HCT116 (cell line): ENCODE results near the gene CACNA1A. TPM values are rescaled to one million over a fixed set of nuclear protein-coding genes. Genes with fewer than 3 reads are reported as not detected.

Experiments used
- ATAC-seq: fragments of 200-7000 bp; cut with Tn5 transposase; 2 replicates; pipeline ENCODE4 v1.9.1; 2020; ENCODE audit warnings: mild to moderate bottlenecking, moderate library complexity
- BruUV-seq: library from RNA; stranded (reverse); fragments of 400-500 nt; replicated peaks from 2 replicates; lab custom pipeline; 2021; lab: Mats Ljungman, UMichigan
- CTCF ChIA-PET: fragments of 300-600 bp; sonication (Branson Sonifier 250); formaldehyde crosslinking; loops from one replicate; lab custom pipeline; 2021; ENCODE audit warnings: antibody characterized with exemption; lab: Charles Lee
- POLR2A ChIA-PET: fragments of 300-600, 350-600 bp; sonication (Branson Sonifier 250); formaldehyde crosslinking; loops from one replicate; lab custom pipeline; 2021; ENCODE audit warnings: antibody characterized with exemption; lab: Charles Lee
- RAD21 ChIA-PET, 2 experiments: fragments of 300-600 bp; sonication (Branson Sonifier 250); formaldehyde crosslinking; loops; one replicate each; lab custom pipeline; 2023; ENCODE audit warnings: low total read pairs in 2 of 2; ENCODE audit not compliant: uncharacterized antibody in 2 of 2, unreplicated experiment in 2 of 2, low non-redundant PET in 1 of 2; lab: Charles Lee
- DNase-seq: peaks from one replicate; pipeline ENCODE4 v3.0.0-alpha.2; 2010; ENCODE audit warnings: low read depth, low spot score
- H2AFZ ChIP-seq: fragments of 200-600 bp; shearing (Covaris generic), sonication (generic); 2 replicates; pipeline ENCODE4 v1.6.1; 2017; ENCODE audit warnings: low read depth, mixed run types, mixed read lengths, antibody characterized with exemption, low read length; ENCODE audit not compliant: poor library complexity, severe bottlenecking
- H3K27ac ChIP-seq: 2 replicates; pipeline ENCODE4 v1.5.1; 2012; ENCODE audit warnings: low read depth, low read length
- H3K27me3 ChIP-seq: fragments of 200-600 bp; sonication (generic); 2 replicates; pipeline ENCODE4 v1.6.1; 2016; ENCODE audit warnings: mixed run types, low read length, mixed read lengths; ENCODE audit not compliant: insufficient read depth
- H3K36me3 ChIP-seq, 2 experiments: fragments of 200-500 bp in 1 of 2; fragments of 200-600 bp in 1 of 2; sonication (Bioruptor generic) in 1 of 2; sonication (generic) in 1 of 2; 2 replicates each; pipeline versions ENCODE4 v1.5.1 to v1.6.1; 2014 to 2016; ENCODE audit warnings: low read length in 2 of 2, inconsistent platforms in 1 of 2, mixed read lengths in 1 of 2, mixed run types in 1 of 2; ENCODE audit not compliant: insufficient read depth in 2 of 2, control insufficient read depth in 1 of 2
- H3K4me1 ChIP-seq, 2 experiments: fragments of 200-600 bp in 1 of 2; sonication (generic) in 1 of 2; 2 replicates each; pipeline versions ENCODE4 v1.5.1 to v1.6.1; 2012 to 2017; ENCODE audit warnings: low read length in 2 of 2, inconsistent platforms in 1 of 2, mild to moderate bottlenecking in 1 of 2, mixed read lengths in 1 of 2, mixed run types in 1 of 2, moderate library complexity in 1 of 2; ENCODE audit not compliant: insufficient read depth in 2 of 2, control insufficient read depth in 1 of 2
- H3K4me2 ChIP-seq: fragments of 200-600 bp; sonication (generic); 2 replicates; pipeline ENCODE4 v1.6.1; 2017; ENCODE audit warnings: mixed run types, low read length, mixed read lengths
- H3K4me3 ChIP-seq, 2 experiments: fragments of 200-600 bp in 1 of 2; sonication (generic) in 1 of 2; replicated peaks in 1 of 2; 2 replicates each; pipeline ENCODE4 v1.5.1; 2011 to 2016; ENCODE audit warnings: low read length in 2 of 2, control low read depth in 1 of 2, low read depth in 1 of 2, mild to moderate bottlenecking in 1 of 2, mixed read lengths in 1 of 2, mixed run types in 1 of 2
- H3K79me2 ChIP-seq: fragments of 200-600 bp; sonication (generic); 2 replicates; pipeline ENCODE4 v1.6.1; 2017; ENCODE audit warnings: mild to moderate bottlenecking, mixed run types, low read length, moderate library complexity, mixed read lengths; ENCODE audit not compliant: insufficient read depth
- H3K9ac ChIP-seq: fragments of 200-600 bp; sonication (generic); 2 replicates; pipeline ENCODE4 v1.6.1; 2016; ENCODE audit warnings: low read length, mixed read lengths
- H3K9me2 ChIP-seq: fragments of 200-600 bp; sonication (generic), shearing (Covaris generic); 2 replicates; pipeline ENCODE4 v1.6.1; 2017; ENCODE audit warnings: mixed run types, mild to moderate bottlenecking, moderate library complexity; ENCODE audit not compliant: insufficient read depth
- H3K9me3 ChIP-seq, 2 experiments: fragments of 200-500 bp in 1 of 2; fragments of 200-600 bp in 1 of 2; sonication (Bioruptor generic) in 1 of 2; sonication (generic) in 1 of 2; 2 replicates each; pipeline ENCODE4 v1.6.1; 2014 to 2017; ENCODE audit warnings: low read length in 2 of 2, mixed read lengths in 2 of 2, inconsistent platforms in 1 of 2, low read depth in 1 of 2, mild to moderate bottlenecking in 1 of 2, mixed run types in 1 of 2, moderate library complexity in 1 of 2; ENCODE audit not compliant: control insufficient read depth in 1 of 2, insufficient read depth in 1 of 2
- H4K20me1 ChIP-seq: fragments of 200-600 bp; sonication (generic), shearing (Covaris generic); 2 replicates; pipeline ENCODE4 v1.6.1; 2017; ENCODE audit warnings: mixed run types, mild to moderate bottlenecking, moderate library complexity; ENCODE audit not compliant: insufficient read depth
- EGR1 ChIP-seq: IDR thresholded peaks from 2 replicates; pipeline ENCODE4 v1.6.1; 2012; ENCODE audit warnings: low read depth
- ELF1 ChIP-seq: IDR thresholded peaks from 2 replicates; pipeline ENCODE4 v1.6.1; 2012; ENCODE audit warnings: low read depth, borderline replicate concordance
- EZH2 ChIP-seq: fragments of 200-600 bp; sonication (generic); IDR thresholded peaks from 2 replicates; pipeline ENCODE4 v1.6.1; 2017; ENCODE audit warnings: antibody characterized with exemption, mixed run types
- FOSL1 ChIP-seq: IDR thresholded peaks from 2 replicates; pipeline ENCODE4 v1.6.1; 2012; ENCODE audit warnings: low read depth
- JUND ChIP-seq: IDR thresholded peaks from 2 replicates; pipeline ENCODE4 v1.6.1; 2012
- SRF ChIP-seq: IDR thresholded peaks from 2 replicates; pipeline ENCODE4 v1.6.1; 2012; ENCODE audit warnings: low read depth
- TCF7L2 ChIP-seq: IDR thresholded peaks from 2 replicates; pipeline ENCODE4 v1.7.0; 2011; ENCODE audit warnings: borderline replicate concordance, inconsistent platforms; ENCODE audit not compliant: insufficient read depth, insufficient read length; ENCODE audit errors: extremely low read depth
- ZFX ChIP-seq: fragments of 450-650 bp; IDR thresholded peaks from 2 replicates; pipeline ENCODE4 v1.6.1; 2017
- intact Hi-C: fragments of 100-400 bp; cut with micrococcal nuclease; formaldehyde crosslinking; loops from 2 replicates; pipeline ENCODE4 v1.10.0; 2022
- total RNA-seq: library from RNA; stranded (reverse); gene quantifications from one replicate; pipeline ENCODE4 v1.2.1, GENCODE V29; 2021; ENCODE audit not compliant: unreplicated experiment
- TF ChIP-seq, protein P1 (sequence below), 3 experiments: fragments of 200-600 bp in 1 of 3; sonication (generic) in 1 of 3; IDR thresholded peaks in 2 of 3; conservative IDR thresholded peaks in 1 of 3; 2 replicates each; pipeline ENCODE4 v1.5.1; 2012 to 2017; ENCODE audit warnings: low read depth in 2 of 3, low read length in 2 of 3, antibody characterized with exemption in 1 of 3, borderline replicate concordance in 1 of 3, control low read depth in 1 of 3, mild to moderate bottlenecking in 1 of 3, mixed read lengths in 1 of 3, mixed run types in 1 of 3, moderate library complexity in 1 of 3; ENCODE audit not compliant: insufficient read depth in 1 of 3
- TF ChIP-seq, protein P2 (sequence below): IDR thresholded peaks from 2 replicates; pipeline ENCODE4 v1.6.1; 2012
- TF ChIP-seq, protein P3 (sequence below): IDR thresholded peaks from 2 replicates; pipeline ENCODE4 v1.6.1; 2011; ENCODE audit warnings: mild to moderate bottlenecking, low read length, moderate library complexity; ENCODE audit not compliant: insufficient replicate concordance; ENCODE audit errors: extremely low read depth

CACNA1A gene
- total RNA-seq, 1 experiment from 2014 or later = 7.5 TPM

DNA sequence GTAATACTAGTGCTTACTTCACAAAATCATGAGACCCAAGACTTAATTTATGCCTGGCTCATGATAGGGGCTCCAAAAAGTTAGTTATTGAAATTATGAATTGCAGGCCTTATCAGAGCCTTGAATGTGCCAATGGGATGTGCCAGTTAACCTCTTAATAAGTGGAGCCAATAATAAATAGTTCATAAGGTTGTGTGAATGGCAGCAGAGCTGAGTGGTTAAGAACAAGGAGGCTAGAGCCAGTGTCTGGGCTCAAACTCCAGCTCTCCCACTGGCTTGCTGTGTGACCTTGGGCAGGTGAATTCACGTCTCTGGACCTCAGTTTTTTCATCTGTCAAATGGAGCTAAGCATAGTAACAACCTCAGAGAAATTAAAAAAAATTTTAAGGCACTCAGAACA is 222.4 kb downstream of the CACNA1A start (continued):
- TF ChIP-seq JUND (no peak), SRF (no peak)

DNA sequence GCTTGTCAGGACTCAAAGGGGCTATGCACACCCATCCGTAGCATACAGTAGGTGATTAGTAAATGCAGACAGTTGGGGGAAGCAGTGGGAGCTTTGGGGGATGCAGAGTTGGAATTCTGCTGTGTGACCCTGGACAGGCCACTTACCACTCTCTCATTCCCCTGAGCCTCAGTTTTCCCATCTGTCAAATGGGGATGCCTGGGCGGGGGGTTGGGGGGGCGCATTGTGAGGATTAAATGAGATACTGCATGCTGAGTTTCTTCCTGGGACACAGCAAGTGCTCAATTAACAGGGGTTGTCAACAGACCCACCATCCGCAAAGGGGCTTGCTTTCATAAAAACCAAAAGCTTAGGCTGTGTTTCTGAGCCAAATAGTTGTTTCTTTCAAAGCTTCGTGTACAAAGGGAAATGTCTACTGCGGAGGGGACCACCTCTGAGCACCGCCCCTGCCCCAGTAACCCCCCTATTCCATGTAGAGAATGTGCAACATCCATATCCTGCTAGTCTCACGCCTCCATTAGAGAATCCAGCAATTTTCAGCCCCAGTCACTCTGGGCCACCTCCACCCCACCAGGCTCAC is 223.7 kb downstream of the CACNA1A start:
- H2AFZ ChIP-seq = no peak overlapping the region
- H3K4me2 ChIP-seq = no peak overlapping the region
- H3K9ac ChIP-seq = no peak overlapping the region
- H3K36me3 ChIP-seq = no peaks in the 10 kb centered on the region
- H3K27me3 ChIP-seq = no peaks in the 10 kb centered on the region
- no peak for TF ChIP-seq TCF7L2
- TF ChIP-seq ZFX = no peak
- TF ChIP-seq, protein P1, sequence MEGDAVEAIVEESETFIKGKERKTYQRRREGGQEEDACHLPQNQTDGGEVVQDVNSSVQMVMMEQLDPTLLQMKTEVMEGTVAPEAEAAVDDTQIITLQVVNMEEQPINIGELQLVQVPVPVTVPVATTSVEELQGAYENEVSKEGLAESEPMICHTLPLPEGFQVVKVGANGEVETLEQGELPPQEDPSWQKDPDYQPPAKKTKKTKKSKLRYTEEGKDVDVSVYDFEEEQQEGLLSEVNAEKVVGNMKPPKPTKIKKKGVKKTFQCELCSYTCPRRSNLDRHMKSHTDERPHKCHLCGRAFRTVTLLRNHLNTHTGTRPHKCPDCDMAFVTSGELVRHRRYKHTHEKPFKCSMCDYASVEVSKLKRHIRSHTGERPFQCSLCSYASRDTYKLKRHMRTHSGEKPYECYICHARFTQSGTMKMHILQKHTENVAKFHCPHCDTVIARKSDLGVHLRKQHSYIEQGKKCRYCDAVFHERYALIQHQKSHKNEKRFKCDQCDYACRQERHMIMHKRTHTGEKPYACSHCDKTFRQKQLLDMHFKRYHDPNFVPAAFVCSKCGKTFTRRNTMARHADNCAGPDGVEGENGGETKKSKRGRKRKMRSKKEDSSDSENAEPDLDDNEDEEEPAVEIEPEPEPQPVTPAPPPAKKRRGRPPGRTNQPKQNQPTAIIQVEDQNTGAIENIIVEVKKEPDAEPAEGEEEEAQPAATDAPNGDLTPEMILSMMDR (IDR thresholded peaks at IDR 0.05 in 2 of 3, conservative IDR thresholded peaks at IDR 0.05 in 1 of 3; ENCODE audit: borderline replicate concordance in 1 of 3, insufficient read depth in 1 of 3, low read depth in 2 of 3, low read length in 2 of 3) = no peak
- TF ChIP-seq EZH2 = no peak
- TF ChIP-seq ELF1 = no peak
- TF ChIP-seq, protein P2, sequence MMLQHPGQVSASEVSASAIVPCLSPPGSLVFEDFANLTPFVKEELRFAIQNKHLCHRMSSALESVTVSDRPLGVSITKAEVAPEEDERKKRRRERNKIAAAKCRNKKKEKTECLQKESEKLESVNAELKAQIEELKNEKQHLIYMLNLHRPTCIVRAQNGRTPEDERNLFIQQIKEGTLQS = no peak
- no peak for TF ChIP-seq FOSL1
- TF ChIP-seq, protein P3, sequence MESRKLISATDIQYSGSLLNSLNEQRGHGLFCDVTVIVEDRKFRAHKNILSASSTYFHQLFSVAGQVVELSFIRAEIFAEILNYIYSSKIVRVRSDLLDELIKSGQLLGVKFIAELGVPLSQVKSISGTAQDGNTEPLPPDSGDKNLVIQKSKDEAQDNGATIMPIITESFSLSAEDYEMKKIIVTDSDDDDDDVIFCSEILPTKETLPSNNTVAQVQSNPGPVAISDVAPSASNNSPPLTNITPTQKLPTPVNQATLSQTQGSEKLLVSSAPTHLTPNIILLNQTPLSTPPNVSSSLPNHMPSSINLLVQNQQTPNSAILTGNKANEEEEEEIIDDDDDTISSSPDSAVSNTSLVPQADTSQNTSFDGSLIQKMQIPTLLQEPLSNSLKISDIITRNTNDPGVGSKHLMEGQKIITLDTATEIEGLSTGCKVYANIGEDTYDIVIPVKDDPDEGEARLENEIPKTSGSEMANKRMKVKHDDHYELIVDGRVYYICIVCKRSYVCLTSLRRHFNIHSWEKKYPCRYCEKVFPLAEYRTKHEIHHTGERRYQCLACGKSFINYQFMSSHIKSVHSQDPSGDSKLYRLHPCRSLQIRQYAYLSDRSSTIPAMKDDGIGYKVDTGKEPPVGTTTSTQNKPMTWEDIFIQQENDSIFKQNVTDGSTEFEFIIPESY = no peak
- no peak for TF ChIP-seq SRF
- no peak for TF ChIP-seq EGR1
- no peaks in the 10 kb centered on the region for H3K9me3 ChIP-seq
- no peak overlapping the region for H3K4me3 ChIP-seq
- ChIA-PET POLR2A (interaction anchor here (1.0 to 1.5 kb wide), 2 partner anchors 52 to 334 kb away, joined by 3 to 4 read pairs; no protein-coding TSS in a partner anchor), CTCF (interaction anchor here (2.1 to 2.4 kb wide), 2 partner anchors 52 to 293 kb away, joined by 7 to 9 read pairs; no protein-coding TSS in a partner anchor), RAD21 (no interaction called here)
- ATAC-seq (no peak), DNase-seq (no peak)
- no peaks in the 10 kb centered on the region for H3K79me2 ChIP-seq
- intact Hi-C loops = no loop called here
- no peaks in the 10 kb centered on the region for H3K9me2 ChIP-seq
- no peaks in the 10 kb centered on the region for H4K20me1 ChIP-seq
- BruUV-seq = no TSS peak
- H3K27ac ChIP-seq = no peak overlapping the region
- peaks cover 4 to 16% of the 10 kb centered on the region in 2 experiments; a peak in 3 of 4 replicates for H3K4me1 ChIP-seq
